Neural progenitor cell (in vitro differentiated cells): ENCODE results near the gene SETD3.

Source experiments
- CTCF ChIP-seq: fragments of 200-600 bp; sonication (generic); IDR thresholded peaks from 2 replicates; pipeline ENCODE4 v1.5.1; 2017; ENCODE audit warnings: antibody characterized with exemption, mild to moderate bottlenecking
- EZH2 ChIP-seq: fragments of 200-600 bp; sonication (generic); IDR thresholded peaks from 2 replicates; pipeline ENCODE4 v1.6.1; 2017; ENCODE audit warnings: antibody characterized with exemption, mild to moderate bottlenecking, moderate library complexity
- EZH2phosphoT487 ChIP-seq: fragments of 200-600 bp; sonication (generic); IDR thresholded peaks from 2 replicates; pipeline ENCODE4 v1.6.1; 2017; ENCODE audit warnings: antibody characterized with exemption

GRCh38 chr14:99420711-99421110, 59.9 kb downstream of the SETD3 start:
- TF ChIP-seq EZH2 (no peak), CTCF (no peak), EZH2phosphoT487 (no peak)
